AG04450 (cell line): ENCODE measurements around the gene SLC2A1. TPM values are rescaled to one million over a fixed set of nuclear protein-coding genes. Genes with fewer than 3 reads are reported as not detected.

Source experiments
- CTCF ChIA-PET: fragments of 300-600, 350-600 bp; formaldehyde crosslinking; extraction: SDS; loops from one replicate; lab custom pipeline; 2022; ENCODE audit warnings: antibody characterized with exemption, inconsistent platforms; lab: Charles Lee
- POLR2A ChIA-PET: fragments of 350-600 bp; formaldehyde crosslinking; extraction: SDS; loops from one replicate; lab custom pipeline; 2021; ENCODE audit warnings: antibody characterized with exemption, inconsistent platforms; lab: Yijun Ruan, JAX
- DNase-seq: peaks from one replicate; pipeline ENCODE4 v3.0.0-alpha.2; 2011; ENCODE audit warnings: low read depth, low spot score
- H3K27ac ChIP-seq: one replicate; pipeline ENCODE4 v1.5.1; 2012; ENCODE audit warnings: low read depth, low read length, control low read depth
- H3K27me3 ChIP-seq: one replicate; pipeline ENCODE4 v1.6.0; 2012; ENCODE audit warnings: low read length; ENCODE audit not compliant: control insufficient read depth, insufficient read depth
- H3K4me3 ChIP-seq: 2 replicates; pipeline ENCODE4 v1.5.1; 2011; ENCODE audit warnings: mild to moderate bottlenecking, low read depth, low read length, control low read depth
- H3K9me3 ChIP-seq: 2 replicates; pipeline ENCODE4 v1.5.1; 2012; ENCODE audit warnings: low read length; ENCODE audit not compliant: control insufficient read depth, insufficient read depth
- polyA plus RNA-seq: library from polyadenylated mRNA; depleted of rRNA; stranded (reverse); fragments of >200 nt; gene quantifications from 2 replicates; pipeline ENCODE4 v1.2.3, GENCODE V29; 2011
- TF ChIP-seq, protein P1 (sequence below): IDR thresholded peaks from 2 replicates; pipeline ENCODE4 v1.5.1; 2011; ENCODE audit warnings: low read depth, low read length, control low read depth, inconsistent platforms

The SLC2A1 gene
- polyA plus RNA-seq, 1 experiment = 114 TPM

GRCh38 chr1:42956739-42957138, 1.9 kb downstream of the SLC2A1 start:
- no peaks in the 10 kb centered on the region for H3K27me3 ChIP-seq
- no peak for DNase-seq
- TF ChIP-seq, protein P1, sequence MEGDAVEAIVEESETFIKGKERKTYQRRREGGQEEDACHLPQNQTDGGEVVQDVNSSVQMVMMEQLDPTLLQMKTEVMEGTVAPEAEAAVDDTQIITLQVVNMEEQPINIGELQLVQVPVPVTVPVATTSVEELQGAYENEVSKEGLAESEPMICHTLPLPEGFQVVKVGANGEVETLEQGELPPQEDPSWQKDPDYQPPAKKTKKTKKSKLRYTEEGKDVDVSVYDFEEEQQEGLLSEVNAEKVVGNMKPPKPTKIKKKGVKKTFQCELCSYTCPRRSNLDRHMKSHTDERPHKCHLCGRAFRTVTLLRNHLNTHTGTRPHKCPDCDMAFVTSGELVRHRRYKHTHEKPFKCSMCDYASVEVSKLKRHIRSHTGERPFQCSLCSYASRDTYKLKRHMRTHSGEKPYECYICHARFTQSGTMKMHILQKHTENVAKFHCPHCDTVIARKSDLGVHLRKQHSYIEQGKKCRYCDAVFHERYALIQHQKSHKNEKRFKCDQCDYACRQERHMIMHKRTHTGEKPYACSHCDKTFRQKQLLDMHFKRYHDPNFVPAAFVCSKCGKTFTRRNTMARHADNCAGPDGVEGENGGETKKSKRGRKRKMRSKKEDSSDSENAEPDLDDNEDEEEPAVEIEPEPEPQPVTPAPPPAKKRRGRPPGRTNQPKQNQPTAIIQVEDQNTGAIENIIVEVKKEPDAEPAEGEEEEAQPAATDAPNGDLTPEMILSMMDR = no peak
- ChIA-PET POLR2A (interaction anchor here (0.5 kb wide), 1 partner anchor 8 kb away, joined by 4 read pairs; no protein-coding TSS in a partner anchor), CTCF (interaction anchor here (0.6 to 1.4 kb wide), 3 partner anchors 28 to 117 kb away, joined by 3 to 8 read pairs (median 6); no protein-coding TSS in a partner anchor)
- H3K4me3 ChIP-seq = peak overlapping the region; percentile 83
- H3K27ac ChIP-seq = no peak overlapping the region
- H3K9me3 ChIP-seq = peaks cover 4% of the 10 kb centered on the region; the same call in 1 of the 2 replicates

- ChIA-PET POLR2A (interaction anchor here (0.8 kb wide), 1 partner anchor 28 kb away, joined by 4 read pairs; no protein-coding TSS in a partner anchor), CTCF (interaction anchor here (1.1 kb wide), 1 partner anchor 118 kb away, joined by 8 read pairs; no protein-coding TSS in a partner anchor)
- Histone ChIP-seq H3K4me3 (peak overlapping the region; percentile 48), H3K27ac (no peak overlapping the region), H3K9me3 (peaks cover 4% of the 10 kb centered on the region; the same call in 1 of the 2 replicates), H3K27me3 (no peaks in the 10 kb centered on the region)
- TF ChIP-seq, protein P1 = no peak
- no peak for DNase-seq
Observed at GRCh38 chr1:42955311-42956063, 3.2 kb downstream of the SLC2A1 start.

DNA sequence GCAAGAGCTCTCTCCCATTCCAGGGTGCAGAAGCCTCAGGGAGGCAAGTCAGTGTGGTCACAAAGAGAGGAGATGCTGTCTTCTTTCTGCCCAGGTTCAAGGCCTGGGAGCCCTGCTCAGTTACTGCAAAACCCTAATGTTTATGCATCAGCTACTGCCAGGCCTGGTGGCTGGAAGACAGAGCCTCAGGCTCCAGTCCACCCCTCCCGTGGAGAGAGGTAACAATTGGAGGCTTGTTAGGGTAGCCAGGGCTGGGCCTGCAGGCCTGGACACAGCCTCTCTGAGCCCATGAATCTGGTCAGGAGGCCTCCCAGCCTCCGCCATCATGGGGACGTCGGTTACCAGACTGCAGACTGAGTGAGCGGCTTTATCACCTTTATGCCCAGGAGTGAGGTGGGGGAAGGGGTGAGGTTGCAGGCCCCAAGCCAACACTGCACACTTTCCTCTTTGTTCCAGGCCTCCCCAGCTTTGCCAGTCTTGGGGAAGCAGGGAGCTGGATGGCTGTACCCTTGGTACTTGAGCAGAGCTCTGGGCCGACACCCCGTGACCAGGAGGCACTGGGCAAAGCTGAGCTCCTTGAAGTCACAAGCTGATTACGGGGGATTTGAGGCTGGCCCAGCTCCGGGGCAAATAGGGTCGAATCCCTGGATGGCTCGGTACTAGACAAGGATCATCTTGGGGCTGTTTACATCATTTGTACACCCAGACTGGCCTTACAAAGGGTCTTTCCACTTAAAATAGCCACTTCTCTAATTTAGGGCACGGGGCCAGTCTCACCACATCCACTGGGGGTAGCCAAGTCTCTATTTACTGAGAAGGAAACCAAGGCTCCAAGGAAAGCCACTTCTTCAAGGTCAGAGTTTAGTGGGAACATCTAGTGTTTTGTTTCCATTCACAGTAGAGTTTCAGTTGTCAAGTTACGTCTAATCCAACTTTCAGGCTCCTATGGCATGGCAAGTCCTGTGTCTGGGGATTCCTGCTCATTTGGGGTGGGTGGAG, 5.2 kb downstream of the SLC2A1 start:
- H3K27me3 ChIP-seq = no peaks in the 10 kb centered on the region
- H3K9me3 ChIP-seq = peaks cover 4% of the 10 kb centered on the region; the same call in 1 of the 2 replicates
- no peak overlapping the region for H3K4me3 ChIP-seq
- peak overlapping the region; percentile 52 for H3K27ac ChIP-seq
- ChIA-PET CTCF (interaction anchor here (1.5 to 1.6 kb wide), 2 partner anchors 30 to 120 kb away, joined by 5 to 11 read pairs; no protein-coding TSS in a partner anchor), POLR2A (interaction anchor here (0.6 to 1.3 kb wide), 2 partner anchors 10 to 37 kb away, joined by 3 to 4 read pairs; no protein-coding TSS in a partner anchor)
- DNase-seq = no peak
- TF ChIP-seq, protein P1 = no peak

GRCh38 chr1:42952303-42953001, 6.2 kb downstream of the SLC2A1 start:
- CTCF ChIA-PET = interaction anchor here (1.1 to 1.6 kb wide), 3 partner anchors 29 to 174 kb away, joined by 4 to 11 read pairs (median 5); no protein-coding TSS in a partner anchor

More at GRCh38 chr1:42952303-42953001, 6.2 kb downstream of the SLC2A1 start:
- no peaks in the 10 kb centered on the region for H3K27me3 ChIP-seq
- TF ChIP-seq, protein P1 = no peak
- POLR2A ChIA-PET = interaction anchor here (1.2 to 1.3 kb wide), 2 partner anchors 9 to 121 kb away, joined by 3 read pairs; no protein-coding TSS in a partner anchor
- H3K27ac ChIP-seq = peak overlapping the region; percentile 52
- no peak for DNase-seq
- no peak overlapping the region for H3K4me3 ChIP-seq
- no peaks in the 10 kb centered on the region for H3K9me3 ChIP-seq
